ENCODE results near the gene FAM171A1.
A peak's percentile ranks its signal among the peaks of the same experiment; 100 is the strongest.
"Not testable (repeated sequence)": the region's sequence is repeated elsewhere in the genome, so short reads cannot be mapped to it uniquely, and the experiment has no call there.

Gene FAM171A1

DNA sequence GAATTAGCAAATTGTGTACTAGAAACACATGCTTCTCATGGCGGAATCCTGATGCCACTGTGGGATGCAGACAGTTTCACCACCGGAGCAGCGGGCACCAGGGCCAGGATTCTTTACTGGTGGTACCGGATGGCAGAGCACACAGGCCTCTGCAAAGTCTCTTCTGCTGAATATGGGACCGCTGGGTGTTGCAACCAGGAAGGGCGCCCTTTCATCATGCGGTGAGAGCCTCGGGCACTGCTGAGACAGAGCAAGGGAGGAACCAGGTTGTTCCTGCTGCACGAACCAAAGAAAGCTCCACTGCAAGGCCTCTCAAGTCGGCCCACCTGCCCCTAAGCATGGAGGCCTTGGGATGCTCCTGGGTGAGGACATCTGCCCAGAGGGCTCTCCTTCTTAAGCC, 145.6 kb downstream of the FAM171A1 start:
- FAIRE-seq: no peak
- no peak for DNase-seq (ENCODE audit: extremely low spot score, insufficient read length, low read depth)

GRCh38 chr10:15224948-15225347, 146.1 kb downstream of the FAM171A1 start:
- DNase-seq (ENCODE audit: extremely low spot score, insufficient read length, low read depth) (no peak), FAIRE-seq (no peak)

DNA sequence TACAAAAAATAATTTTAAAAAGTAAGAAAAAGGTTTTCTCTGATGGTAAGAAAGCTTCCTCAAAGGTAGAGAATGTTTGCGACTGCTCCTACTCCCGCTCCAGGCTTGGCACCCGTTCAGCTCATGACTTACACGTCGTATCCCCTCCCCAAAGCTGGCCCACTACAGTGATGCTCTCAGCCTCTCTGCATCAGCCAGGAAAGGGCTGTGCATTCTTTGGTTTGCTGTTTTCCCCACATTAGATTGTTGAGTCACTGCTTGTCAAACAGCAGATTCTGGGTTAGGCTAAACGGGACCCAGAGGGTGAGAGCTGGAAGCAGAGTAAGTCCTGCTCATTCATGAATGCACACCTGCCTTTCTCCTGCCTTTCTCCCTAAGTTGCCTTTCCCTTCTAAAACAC, 147.9 kb downstream of the FAM171A1 start:
- DNase-seq (ENCODE audit: extremely low spot score, insufficient read length, low read depth): no peak
- FAIRE-seq: no peak

DNA sequence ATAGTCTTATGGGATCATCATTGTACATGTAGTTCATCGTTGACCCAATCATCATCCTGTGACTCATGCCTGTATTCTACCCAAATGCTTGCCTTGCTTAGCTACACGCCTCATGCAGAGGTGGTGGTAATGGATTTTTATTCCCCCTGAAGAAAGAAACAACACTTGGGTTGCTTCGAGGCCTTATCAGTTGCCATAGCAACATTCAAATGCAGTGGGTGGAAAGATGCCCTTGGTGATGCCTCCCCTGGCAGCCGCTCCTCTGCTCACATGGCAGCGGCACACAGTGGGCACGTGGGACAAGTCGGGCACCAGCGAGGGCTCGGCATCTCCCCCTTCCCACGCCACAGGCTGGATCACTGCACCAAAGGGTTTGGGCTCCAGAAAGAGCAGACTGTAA, 148.6 kb downstream of the FAM171A1 start:
- DNase-seq (ENCODE audit: extremely low spot score, insufficient read length, low read depth) (no peak), FAIRE-seq (no peak)

DNA sequence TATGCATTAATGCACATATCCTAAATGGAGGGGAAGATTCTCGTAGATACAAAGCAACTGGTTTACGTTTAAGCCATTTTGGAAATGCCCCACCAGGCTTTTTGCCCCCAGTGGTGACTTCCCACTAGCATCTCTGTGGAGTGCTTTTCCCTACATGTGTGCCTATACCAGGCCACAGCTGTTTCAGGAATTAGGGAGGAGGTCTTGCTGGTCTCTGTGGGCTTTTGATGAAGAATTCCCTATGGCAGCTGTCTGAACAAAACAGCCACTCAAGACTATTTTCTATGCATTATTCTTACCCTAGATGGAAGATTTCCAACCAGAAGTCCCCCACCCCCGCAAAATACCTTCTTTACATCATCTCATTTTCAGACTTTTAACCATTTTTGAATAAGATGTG, 150.6 kb downstream of the FAM171A1 start:
- FAIRE-seq (no peak), DNase-seq (ENCODE audit: extremely low spot score, insufficient read length, low read depth) (no peak)

- FAIRE-seq (no peak), DNase-seq (ENCODE audit: extremely low spot score, insufficient read length, low read depth) (no peak)
Observed at GRCh38 chr10:15216700-15217099, 154.4 kb downstream of the FAM171A1 start.

DNA sequence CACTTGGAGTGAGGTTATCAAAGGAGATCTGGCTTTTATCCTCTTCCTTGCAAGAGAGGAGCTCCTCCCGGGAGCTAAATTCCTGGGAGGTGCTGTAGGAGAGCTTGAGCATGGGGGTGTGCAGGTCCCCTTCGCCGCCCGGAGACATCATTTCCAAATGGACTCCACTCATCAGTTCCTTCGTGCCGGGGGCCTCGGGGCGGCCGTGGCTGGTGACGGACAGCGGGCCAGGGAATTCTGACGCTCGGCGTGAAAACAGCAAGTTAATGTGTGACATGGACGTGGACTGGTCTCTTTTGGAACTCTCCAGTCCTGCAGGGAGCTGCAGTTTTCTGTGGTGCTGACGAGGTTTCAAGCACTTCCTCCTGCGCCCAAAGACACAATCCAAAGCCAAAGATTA, 156.9 kb downstream of the FAM171A1 start:
- no peak for FAIRE-seq
- no peak for DNase-seq (ENCODE audit: extremely low spot score, insufficient read length, low read depth)

- DNase-seq (ENCODE audit: extremely low spot score, insufficient read length, low read depth) (no peak), FAIRE-seq (no peak)
Observed at GRCh38 chr10:15213461-15213861, 157.6 kb downstream of the FAM171A1 start.

DNA sequence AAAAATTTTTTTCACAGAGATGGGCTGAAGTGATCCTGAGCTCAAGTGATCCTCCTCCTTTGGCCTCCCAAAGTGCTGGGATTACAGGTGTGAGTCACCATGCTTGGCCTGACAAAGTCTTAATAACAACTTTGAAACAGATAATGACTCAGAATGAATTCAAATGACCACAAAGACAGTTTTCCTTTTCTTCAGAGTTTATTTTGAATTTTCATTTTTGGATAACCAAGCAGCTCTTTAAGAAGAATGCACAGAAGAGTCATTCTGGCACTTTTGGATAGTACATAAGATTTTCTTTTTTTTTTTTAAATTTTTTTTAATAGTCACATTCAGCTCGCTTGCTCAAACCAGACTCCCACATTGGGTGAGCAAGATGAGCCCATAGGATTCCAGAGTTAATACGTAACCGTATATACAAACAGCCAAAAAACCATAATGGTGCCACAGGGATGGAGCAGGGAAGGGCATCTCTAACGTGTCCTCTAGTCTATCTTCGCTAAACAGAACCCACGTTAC, 159.6 kb downstream of the FAM171A1 start:
- FAIRE-seq (no peak), DNase-seq (ENCODE audit: extremely low spot score, insufficient read length, low read depth) (no peak)

DNA sequence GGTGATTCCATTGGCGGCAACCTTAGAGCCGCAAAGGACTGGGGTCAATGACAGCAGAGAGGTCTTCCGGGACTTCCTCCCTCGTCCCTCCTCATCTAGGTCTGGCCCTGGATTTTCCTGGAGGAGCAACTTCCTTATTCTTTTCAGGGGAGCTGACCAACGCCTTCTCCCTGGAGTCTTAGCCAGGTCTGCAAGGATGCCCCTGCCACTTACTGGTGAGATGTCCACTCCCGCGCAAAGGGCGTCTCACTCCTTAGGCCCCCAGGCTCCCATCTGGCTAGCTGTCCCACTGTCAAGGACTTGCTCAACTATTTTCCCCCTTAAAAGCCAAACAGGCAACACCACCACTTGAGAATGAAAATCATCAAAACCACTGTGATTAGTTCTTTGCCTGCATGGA, 160.6 kb downstream of the FAM171A1 start:
- DNase-seq (ENCODE audit: extremely low spot score, insufficient read length, low read depth): no peak
- FAIRE-seq: no peak

DNA sequence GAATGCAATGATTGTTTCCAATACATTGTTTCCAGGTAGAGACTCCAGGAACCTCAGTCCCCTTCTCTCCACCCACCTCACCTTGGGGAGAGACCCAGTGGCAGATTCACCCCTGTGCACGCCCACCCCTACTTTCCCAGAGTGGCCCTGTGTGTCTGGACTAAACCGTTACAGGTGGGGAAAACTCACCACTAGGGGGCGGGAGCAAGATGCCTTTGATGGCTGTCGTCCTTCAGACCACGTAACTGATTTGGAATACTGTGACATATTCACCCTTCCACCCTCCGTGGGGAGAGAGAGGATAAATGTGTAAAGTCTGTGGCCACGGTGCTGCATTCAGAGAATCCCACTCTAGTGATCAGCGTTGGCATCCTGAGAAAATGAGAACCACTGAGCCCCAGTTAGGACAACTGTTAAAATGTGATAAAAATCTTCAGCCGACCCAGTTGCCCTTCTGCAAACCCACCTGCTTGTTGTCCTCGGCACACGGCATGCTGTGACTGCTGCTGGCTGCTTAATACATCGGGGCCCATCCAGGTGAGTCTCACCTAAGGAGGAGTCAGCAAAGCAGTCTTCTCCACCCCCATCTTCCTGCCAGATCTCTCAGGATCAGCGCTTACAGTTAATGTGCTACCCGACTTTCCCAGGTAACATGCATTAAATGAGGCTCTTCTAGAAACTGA, 161.1 kb downstream of the FAM171A1 start:
- DNase-seq (ENCODE audit: extremely low spot score, insufficient read length, low read depth) (peak; percentile 30), FAIRE-seq (peak; percentile 84)

DNA sequence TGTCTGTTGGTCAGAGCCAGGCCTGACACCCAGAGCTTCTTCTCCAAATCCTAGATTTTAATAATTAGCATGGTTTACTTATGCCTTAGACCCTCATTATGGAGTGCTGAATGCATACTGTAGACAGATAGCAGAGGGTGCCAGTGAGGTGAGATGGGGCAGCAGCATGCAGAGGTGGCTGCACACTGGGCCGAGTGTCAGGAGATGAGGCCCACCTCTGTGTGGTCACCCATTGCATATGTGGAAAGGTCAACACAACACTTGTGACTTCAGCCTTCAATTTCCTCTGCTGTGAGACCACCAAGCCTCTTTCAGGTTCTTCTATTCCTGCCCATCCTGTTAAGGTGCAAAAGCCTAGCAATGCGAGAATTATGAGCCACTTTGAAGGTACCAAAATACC, 162.9 kb downstream of the FAM171A1 start:
- DNase-seq (ENCODE audit: extremely low spot score, insufficient read length, low read depth) (no peak), FAIRE-seq (no peak)

- FAIRE-seq; DNase-seq (ENCODE audit: extremely low spot score, insufficient read length, low read depth): not testable (repeated sequence)
Observed at GRCh38 chr10:15207410-15207809, 163.7 kb downstream of the FAM171A1 start.

DNA sequence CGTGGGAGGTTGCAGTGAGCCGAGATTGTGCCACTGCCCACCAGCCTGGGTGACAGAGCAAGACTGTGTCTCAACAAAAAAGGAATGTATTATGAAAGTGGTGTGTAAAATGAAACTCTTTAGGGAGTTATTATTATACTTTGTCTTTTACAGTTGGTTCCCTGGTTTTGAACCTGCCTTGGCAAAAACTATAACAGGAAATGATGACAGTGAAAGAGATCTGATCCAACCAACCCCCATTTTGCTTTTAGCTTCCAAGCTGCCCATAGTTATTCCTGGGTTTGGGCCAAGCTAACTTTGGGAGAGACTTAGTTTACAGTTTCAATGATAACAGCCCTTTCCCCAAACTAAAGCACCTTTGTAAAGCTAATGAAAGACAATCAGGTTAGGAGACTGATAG, 168.4 kb downstream of the FAM171A1 start:
- FAIRE-seq: no peak
- no peak for DNase-seq (ENCODE audit: extremely low spot score, insufficient read length, low read depth)

DNA sequence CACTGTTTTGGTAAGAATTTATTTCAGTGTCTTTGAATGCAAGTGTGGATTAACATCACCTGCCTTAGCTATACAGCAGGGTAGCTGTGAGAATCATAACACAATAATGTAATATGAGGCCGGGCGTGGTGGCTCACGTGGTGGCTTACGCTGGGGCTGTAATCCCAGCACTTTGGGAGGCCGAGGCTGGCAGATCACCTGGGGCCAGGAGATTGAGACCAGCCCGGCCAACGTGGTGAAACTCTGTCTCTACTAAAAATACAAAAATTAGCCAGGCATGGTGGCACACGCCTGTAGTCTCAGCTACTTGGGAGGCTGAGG, 168.8 kb downstream of the FAM171A1 start:
- not testable (repeated sequence) for FAIRE-seq; DNase-seq (ENCODE audit: extremely low spot score, insufficient read length, low read depth)

DNA sequence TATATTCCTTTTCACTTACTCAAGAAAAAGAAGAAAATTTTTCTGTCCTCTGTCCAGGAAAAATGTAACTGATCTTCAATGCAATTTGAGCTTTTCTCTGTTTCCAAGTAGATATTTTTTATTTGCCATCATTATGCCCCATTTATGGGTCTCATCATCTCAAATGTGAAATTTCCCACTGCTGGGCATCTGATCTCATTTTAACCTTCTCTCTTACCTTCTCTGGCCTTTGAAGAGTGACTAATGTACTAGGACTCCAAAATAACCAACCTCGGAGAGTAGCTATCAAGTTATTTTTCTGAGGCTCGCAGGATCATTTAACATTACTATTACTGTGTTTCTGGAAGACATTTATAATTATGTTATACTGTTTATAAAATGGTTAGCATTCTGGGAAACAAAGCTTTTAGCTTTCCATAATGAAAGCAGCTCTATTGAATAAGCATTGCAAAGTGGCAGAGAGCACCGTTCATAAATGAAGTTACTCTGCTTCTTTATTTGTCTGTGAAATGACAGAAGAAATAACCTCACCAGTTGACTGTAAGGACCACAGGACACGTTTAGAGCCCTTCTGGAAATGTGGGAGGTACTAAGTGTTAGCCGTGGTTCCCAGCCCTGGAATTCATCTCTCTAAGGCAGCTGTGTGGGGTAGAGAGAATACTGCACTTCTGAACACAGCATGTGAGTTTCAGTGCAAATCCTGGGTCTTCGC, 169.3 kb downstream of the FAM171A1 start:
- FAIRE-seq: no peak
- no peak for DNase-seq (ENCODE audit: extremely low spot score, insufficient read length, low read depth)

DNA sequence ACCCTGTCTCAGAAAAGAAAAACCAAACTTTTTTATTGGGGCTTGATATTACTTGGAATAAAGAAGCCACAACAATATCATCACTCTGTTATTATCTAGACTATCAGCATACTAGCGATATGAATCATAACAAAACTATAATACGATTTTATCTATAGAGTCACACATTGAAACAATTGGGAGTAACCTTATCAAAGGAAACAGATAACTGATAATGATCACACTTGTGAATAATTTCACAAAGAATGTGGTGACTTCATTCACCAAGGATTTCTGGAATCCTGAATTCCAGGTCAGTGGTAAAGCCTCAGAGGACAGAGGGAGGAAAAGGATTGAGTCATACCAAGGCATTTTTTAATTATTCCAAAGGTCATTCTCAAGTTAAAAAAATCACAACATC, 170.5 kb downstream of the FAM171A1 start:
- no peak for DNase-seq (ENCODE audit: extremely low spot score, insufficient read length, low read depth)
- no peak for FAIRE-seq

DNA sequence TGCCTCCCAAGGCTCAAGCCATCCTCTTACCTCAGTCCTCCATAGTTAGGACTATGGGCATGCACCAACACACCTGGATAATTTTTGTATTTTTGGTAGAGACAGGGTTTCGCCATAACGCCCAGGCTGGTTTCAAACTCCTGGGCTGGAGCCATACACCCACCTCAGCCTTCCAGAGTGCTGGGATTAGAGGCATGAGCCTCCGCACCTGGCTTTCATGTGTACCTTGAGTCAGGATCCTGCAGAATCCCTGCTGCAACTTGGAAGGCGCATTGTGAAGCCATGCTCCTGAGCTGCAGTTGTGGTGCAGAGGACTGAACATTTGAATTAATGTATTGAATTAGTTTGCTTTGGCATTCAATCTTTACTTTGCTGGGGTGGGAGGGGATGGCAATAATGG, 173.2 kb downstream of the FAM171A1 start:
- no peak for FAIRE-seq
- DNase-seq (ENCODE audit: extremely low spot score, insufficient read length, low read depth): no peak

DNA sequence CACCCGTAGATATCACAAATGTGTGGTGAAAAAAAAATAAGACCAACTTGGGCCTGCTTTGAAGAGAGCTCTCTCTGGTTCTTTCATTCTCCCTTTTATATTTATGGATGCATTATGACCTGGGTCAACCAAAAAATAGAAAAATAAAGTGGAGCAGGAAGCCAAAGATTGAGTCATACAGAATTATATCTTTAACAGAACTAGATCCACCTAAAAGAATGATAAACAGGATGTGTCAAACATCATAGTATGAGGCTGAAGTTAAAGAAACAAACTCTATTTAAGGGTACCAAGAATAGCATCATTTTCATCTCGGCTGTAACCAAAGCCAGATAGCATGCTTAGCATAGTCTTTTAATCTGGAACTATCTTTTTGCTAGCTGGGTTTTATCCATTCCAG, 173.8 kb downstream of the FAM171A1 start:
- DNase-seq (ENCODE audit: extremely low spot score, insufficient read length, low read depth): no peak
- no peak for FAIRE-seq

DNA sequence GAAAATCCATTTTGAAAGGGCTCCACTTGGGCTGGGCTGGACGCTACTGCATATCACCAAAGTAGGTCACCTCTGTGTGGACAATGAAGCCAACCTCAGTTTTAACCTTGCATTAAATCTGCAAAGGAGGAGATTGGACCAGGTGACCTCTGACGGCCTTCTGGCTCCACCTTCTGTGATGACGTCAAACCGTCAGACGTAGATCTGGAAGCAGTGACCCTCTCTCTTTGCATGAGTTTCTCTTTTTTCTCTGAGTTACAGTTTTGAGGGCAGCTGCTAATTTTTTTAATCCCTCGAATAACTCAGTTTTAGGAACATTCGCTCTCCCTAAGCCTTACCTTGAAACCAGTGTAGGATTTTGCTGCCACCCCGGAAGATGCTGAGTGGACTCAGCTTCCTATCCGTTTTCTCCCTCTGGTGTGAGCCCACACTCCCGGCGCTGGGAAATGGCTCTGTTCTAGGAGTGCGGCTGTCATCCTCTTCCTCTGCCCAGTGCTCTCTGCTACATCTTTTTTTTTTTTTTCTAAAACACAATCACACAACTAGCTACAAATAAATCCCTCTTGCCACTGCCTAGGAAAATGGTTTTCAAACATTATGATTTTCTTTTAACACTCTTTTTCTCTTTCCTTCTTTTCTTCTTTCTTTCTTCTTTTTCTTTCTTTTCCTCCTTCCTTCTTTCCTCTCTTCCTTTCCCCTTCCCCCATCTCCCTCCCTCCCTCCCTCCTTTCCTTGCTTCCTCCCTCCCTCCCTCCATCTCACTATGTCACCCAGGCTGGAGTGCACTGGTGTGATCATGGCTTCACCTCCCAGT, 174.9 kb downstream of the FAM171A1 start:
- no peak for FAIRE-seq

More for the DNA sequence above, 174.9 kb downstream of the FAM171A1 start:
- no peak for DNase-seq (ENCODE audit: extremely low spot score, insufficient read length, low read depth)

All from GM18507 (cell line).